NCI-H526 treated with DMSO at 0.1 percent for 48 hours (cell line): ENCODE results near the gene GJD2.

ENCODE experiments used
- DNase-seq: peaks from one replicate; lab custom pipeline; 2025; lab: John Stamatoyannopoulos, UW

GJD2 gene

DNA sequence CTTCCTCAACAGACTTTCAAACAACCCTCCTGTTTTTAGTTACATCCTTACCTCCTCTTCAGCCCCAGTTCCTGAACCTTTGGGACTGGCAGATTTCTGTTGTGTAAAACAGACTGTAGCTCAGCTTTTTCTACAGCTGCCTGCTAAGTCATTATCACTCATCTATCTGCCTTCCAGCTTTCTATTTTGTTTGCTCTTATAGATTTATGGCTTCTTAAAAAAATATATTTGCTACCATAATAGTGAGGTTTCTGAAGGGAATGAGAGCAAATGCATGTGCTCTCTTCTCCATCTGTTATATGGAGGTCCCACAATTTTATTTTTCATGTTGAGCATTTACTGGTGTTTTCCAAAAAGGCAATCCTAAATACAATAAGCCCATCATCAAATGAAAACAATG is 18.2 kb upstream of the GJD2 start:
- DNase-seq, result no peak

- no peak for DNase-seq
Measured at GRCh38 chr15:34772312-34772711, 17.5 kb upstream of the GJD2 start.

DNA sequence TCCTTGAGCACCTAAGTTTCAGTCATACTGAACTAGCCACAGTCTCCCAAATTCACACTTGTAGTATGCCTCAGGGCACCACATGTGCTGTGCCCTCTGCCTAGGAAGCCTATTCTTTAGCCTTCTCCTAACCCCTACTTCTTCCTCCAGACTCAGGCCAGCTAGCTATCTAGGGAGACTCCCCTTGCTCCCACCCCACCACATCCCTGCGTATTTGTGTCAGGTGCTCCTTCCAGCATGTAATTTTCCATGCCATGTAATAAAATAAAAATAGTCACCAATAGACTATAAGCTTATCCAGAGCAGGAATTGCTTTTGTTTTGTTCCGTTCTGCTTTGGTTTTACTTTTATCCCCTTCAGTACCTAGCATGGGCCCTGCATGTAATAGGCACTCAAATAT is 14.9 kb upstream of the GJD2 start:
- no peak for DNase-seq

DNA sequence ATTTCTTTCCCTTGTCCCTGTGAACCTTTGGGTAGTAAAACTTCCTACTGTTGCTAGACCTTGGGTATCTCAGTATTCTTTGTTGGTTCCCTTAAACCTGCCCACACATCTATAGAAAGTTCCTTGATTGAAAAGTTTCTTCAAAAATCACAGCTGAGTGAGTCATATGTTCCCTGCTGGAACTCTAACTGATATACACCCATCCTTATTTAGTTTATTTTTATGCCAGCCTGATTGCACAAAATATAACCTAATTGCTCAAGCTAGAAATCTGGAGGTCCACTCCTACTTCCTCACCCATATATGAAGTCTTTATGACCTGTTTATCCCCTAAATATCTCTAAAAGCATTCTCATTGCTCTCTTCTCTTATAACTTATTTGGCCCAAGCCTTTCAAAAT is 13.7 kb upstream of the GJD2 start:
- DNase-seq, result no peak

DNA sequence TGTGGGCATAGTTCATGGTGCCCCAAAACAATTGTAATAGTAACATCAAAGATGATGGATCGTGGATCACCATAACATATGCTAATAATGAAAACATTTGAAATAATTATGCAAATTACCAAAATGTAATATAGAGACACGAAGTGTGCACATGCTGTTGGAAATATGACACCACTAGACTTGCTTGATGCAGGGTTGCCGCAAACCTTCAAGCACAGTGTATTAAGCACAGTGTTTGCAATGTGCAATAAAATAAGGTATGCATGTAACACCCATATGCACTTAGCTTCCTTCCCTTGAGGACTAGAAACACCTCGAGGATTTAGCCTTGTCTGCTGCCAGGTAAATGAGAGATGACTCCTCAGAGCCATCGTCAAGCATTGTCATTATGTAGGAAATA is 10.9 kb upstream of the GJD2 start:
- DNase-seq, result peak; percentile 12

DNA sequence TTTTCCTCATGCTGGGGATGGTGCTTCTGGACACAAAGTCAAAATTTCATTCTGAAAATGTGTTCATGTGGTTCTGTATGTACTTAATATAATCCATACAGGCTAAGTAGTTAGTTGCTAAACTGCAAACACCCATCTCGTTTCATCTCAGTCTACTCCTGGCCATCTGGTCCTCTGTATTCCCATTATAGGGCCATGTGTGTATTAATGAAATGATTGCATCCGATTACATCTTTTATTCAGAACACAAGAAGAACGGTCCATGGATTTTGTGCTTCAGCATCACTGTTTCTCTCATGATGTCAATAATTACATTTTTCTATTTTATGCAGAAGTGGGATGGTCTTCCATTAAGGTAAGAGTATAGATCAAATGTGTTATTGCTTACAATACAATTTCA is 6.1 kb upstream of the GJD2 start:
- no peak for DNase-seq

DNA sequence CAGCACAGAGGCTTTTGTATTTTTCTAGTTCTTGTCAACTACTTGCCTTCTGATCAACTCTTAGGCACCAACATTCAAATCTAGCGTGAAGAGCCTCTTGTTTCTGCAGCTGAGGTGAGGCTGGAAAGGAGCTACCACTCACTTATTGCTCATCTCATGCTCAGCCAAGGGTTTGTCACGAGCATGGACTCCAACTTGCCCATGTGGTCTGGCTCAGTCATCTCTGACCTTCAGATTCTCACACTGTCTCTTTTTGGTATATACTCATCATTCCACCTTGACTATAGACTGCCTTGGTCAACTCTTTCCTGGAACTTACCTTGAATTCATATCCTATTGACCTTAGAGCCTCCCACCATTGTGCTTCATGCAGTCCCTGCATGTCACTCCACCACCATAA is 5.2 kb upstream of the GJD2 start:
- DNase-seq, result no peak

- DNase-seq, result no peak
Measured at GRCh38 chr15:34759347-34759746, 4.5 kb upstream of the GJD2 start.

GRCh38 chr15:34757262-34757661 is 2.5 kb upstream of the GJD2 start:
- DNase-seq, result no peak

GRCh38 chr15:34755419-34755773 is 598 bp upstream of the GJD2 start:
- DNase-seq, result no peak

DNA sequence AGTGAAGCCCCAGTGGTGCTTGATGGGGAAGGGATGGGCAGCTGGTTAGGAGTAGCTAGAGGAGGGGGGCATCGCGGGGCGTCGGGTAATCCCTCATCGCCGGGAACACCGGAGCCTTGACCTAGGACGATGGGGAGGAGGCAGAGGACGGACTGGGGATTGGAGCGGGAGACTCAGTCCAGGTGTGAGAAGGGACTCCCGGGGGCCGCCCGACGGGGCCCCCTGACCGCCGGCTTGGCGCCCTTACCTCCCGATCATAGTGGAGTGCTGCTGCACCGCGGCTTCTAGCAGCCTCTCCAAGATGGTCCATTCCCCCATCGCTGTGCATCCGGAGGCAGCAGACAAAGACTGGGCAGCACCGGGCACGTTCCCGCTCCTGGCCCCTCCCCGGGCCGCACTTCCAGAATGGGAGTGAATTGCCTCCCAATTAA is 612 bp downstream of the GJD2 start:
- DNase-seq, result no peak

GRCh38 chr15:34753236-34753894 is 1.4 kb downstream of the GJD2 start:
- no peak for DNase-seq

- DNase-seq, result no peak
Measured at GRCh38 chr15:34749691-34750090, 5.1 kb downstream of the GJD2 start.

- no peak for DNase-seq
Measured at GRCh38 chr15:34739346-34739745, 15.5 kb downstream of the GJD2 start.

DNA sequence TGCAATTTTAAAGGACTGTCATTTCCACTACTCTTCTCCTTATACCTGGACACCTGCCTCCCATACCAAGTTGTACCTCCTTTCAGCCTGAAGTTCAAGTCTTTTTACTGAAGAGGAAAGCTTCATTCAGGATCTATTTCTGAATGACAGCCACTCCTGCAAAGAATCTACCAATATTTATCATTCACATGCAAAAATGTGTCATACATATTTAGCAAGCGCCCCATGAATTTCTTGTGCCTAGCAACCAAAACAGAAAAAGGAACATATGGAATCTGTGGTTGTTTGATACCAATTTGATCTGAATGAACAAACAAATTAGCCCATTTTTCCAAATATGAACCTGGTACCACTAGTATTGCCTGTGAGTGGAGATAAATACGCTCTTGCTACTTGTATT is 16.8 kb downstream of the GJD2 start:
- no peak for DNase-seq

- no peak for DNase-seq
Measured at GRCh38 chr15:34737477-34737876, 17.3 kb downstream of the GJD2 start.

- DNase-seq, result no peak
Measured at GRCh38 chr15:34734303-34734702, 20.5 kb downstream of the GJD2 start.

- no peak for DNase-seq
Measured at GRCh38 chr15:34733621-34734020, 21.2 kb downstream of the GJD2 start.

DNA sequence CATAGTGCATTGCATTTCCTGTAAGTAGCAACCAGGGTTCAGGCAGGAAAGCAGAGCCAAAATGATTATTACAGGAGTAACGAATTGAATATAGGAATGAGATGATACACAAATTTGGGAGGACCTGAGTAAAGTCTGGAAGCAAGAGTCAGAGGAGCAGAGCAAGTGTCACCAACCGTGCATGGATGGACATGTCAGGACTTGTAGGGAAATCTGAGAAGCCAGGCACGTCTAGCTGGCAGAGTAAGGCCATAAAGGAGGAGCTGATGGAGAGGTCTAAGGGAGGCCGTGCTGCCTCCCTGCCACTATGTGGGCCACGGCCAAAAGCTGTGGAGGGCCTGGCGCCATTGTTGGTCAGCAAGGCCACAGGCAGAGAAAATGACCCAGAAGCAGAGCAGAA is 22.4 kb downstream of the GJD2 start:
- DNase-seq, result peak; percentile 28

GRCh38 chr15:34730701-34731100 is 24.1 kb downstream of the GJD2 start:
- DNase-seq, result no peak

GRCh38 chr15:34729886-34730285 is 24.9 kb downstream of the GJD2 start:
- no peak for DNase-seq

GRCh38 chr15:34729056-34729455 is 25.7 kb downstream of the GJD2 start:
- DNase-seq, result no peak

DNA sequence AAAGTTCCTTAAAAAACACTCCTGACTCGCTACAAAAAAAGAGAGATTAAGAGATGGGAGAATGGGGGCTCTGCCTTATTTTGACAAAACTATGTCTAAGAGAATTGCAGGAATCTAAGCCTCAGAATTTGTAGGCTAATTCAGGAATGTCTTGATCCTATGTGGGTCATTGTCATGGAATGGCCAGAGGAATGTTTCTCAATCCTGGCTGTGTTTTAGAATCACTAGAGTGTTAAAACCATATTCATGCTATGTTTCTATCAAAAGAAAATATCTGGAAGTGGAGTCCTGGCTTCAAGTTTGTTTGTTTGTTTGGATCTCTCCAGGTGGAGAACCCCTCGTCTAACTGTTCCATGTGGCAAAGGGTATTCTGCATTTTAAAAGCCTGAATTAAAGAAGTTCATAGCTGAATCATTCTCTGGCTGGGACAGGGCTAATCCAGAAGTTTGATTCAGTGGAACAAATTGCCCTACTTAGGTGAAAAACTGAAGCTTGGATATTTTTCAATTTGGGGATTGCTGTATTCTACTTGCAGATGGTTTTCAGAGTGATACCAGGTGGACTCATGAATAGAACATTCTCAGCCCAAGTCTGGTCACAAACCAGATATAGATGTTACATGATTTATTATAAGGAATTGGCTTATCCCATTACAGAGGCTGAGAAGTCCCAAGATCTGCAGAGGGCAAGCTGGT is 28.2 kb downstream of the GJD2 start:
- DNase-seq, result no peak

- no peak for DNase-seq
Measured at GRCh38 chr15:34725556-34725955, 29.2 kb downstream of the GJD2 start.
